ENCODE results near the gene RASSF1.

The RASSF1 gene

GRCh38 chr3:50345008-50345407 is 4.4 kb upstream of the RASSF1 start:
- H3K4me3 ChIP-seq (ENCODE audit: low read depth, low read length), result peak overlapping the region; percentile 48
- no peak for TF ChIP-seq CTCF (IDR thresholded peaks at IDR 0.05; ENCODE audit: low read depth, low read length)
- no peak for DNase-seq (ENCODE audit: low read depth, low spot score)
- in situ Hi-C loops (cut with HindIII; ENCODE audit: low sequenced_read_pairs), result no loop called here

GRCh38 chr3:50342813-50343633 is 2.4 kb upstream of the RASSF1 start:
- in situ Hi-C loops (cut with HindIII; ENCODE audit: low sequenced_read_pairs), result no loop called here
- H3K4me3 ChIP-seq (ENCODE audit: low read depth, low read length), result no peak overlapping the region

GRCh38 chr3:50341996-50342650 is 1.5 kb upstream of the RASSF1 start:
- no peak overlapping the region for H3K4me3 ChIP-seq (ENCODE audit: low read depth, low read length)
- no peak for DNase-seq (ENCODE audit: low read depth, low spot score)
- no peak for TF ChIP-seq CTCF (IDR thresholded peaks at IDR 0.05; ENCODE audit: low read depth, low read length)
- in situ Hi-C loops (cut with HindIII; ENCODE audit: low sequenced_read_pairs), result no loop called here

More at GRCh38 chr3:50342813-50343633, 2.4 kb upstream of the RASSF1 start:
- no peak for DNase-seq (ENCODE audit: low read depth, low spot score)
- no peak for TF ChIP-seq CTCF (IDR thresholded peaks at IDR 0.05; ENCODE audit: low read depth, low read length)

DNA sequence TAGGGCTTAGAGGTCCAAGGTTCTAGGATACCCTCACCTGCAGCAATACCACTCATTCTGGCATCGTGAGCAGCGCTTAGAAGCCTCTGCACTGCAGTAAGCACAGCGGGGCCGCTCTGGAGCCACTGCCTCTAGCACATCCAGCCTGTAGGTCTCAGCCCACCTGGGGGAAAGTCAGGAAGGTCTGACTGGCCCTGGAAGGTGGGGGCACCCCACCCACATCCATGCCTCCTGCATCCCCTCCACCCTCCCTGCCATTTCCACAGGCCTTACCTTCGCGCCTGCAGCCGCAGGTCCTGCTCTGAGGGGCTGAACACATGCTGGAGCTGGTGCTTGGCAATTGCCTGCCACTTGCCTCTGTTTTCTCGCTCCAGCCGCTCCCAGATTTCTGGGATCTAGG is 901 bp upstream of the RASSF1 start:
- no peak for TF ChIP-seq CTCF (IDR thresholded peaks at IDR 0.05; ENCODE audit: low read depth, low read length)
- peak overlapping the region; percentile 31 for H3K4me3 ChIP-seq (ENCODE audit: low read depth, low read length)
- in situ Hi-C loops (cut with HindIII; ENCODE audit: low sequenced_read_pairs), result no loop called here
- DNase-seq (ENCODE audit: low read depth, low spot score), result no peak

- TF ChIP-seq CTCF (IDR thresholded peaks at IDR 0.05; ENCODE audit: low read depth, low read length), result no peak
- peak overlapping the region; percentile 31 for H3K4me3 ChIP-seq (ENCODE audit: low read depth, low read length)
- in situ Hi-C loops (cut with HindIII; ENCODE audit: low sequenced_read_pairs), result no loop called here
- no peak for DNase-seq (ENCODE audit: low read depth, low spot score)
Measured at GRCh38 chr3:50340147-50340447, 539 bp downstream of the RASSF1 start.

GRCh38 chr3:50339485-50340146 is 1.0 kb downstream of the RASSF1 start:
- H3K4me3 ChIP-seq (ENCODE audit: low read depth, low read length), result peak overlapping the region; percentile 31
- in situ Hi-C loops (cut with HindIII; ENCODE audit: low sequenced_read_pairs), result no loop called here
- no peak for TF ChIP-seq CTCF (IDR thresholded peaks at IDR 0.05; ENCODE audit: low read depth, low read length)
- peak; percentile 22 for DNase-seq (ENCODE audit: low read depth, low spot score)

Data from astrocyte of the spinal cord (primary cell).